ENCODE data around the gene GPR150.

Gene GPR150

DNA sequence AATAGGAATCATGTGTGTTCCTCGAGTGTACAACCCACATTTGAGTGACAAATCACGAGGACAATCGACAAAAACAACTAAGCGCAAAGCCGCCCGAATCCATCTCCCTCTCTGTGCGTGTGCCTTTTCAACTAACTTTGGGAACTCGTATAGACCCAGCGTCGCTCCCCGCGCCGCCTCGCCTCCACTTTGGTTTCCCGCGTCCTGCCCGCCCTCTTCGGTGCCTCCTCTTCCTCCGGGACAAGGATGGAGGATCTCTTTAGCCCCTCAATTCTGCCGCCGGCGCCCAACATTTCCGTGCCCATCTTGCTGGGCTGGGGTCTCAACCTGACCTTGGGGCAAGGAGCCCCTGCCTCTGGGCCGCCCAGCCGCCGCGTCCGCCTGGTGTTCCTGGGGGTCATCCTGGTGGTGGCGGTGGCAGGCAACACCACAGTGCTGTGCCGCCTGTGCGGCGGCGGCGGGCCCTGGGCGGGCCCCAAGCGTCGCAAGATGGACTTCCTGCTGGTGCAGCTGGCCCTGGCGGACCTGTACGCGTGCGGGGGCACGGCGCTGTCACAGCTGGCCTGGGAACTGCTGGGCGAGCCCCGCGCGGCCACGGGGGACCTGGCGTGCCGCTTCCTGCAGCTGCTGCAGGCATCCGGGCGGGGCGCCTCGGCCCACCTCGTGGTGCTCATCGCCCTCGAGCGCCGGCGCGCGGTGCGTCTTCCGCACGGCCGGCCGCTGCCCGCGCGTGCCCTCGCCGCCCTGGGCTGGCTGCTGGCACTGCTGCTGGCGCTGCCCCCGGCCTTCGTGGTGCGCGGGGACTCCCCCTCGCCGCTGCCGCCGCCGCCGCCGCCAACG lies at the start of gene GPR150:
Gene GPR150 (plus strand): TSS at position 58 of the 840 bp plus-strand sequence. CDS start 189 bp downstream, at position 247.
- no peak for DNase-seq (ENCODE audit: low read depth)

DNA sequence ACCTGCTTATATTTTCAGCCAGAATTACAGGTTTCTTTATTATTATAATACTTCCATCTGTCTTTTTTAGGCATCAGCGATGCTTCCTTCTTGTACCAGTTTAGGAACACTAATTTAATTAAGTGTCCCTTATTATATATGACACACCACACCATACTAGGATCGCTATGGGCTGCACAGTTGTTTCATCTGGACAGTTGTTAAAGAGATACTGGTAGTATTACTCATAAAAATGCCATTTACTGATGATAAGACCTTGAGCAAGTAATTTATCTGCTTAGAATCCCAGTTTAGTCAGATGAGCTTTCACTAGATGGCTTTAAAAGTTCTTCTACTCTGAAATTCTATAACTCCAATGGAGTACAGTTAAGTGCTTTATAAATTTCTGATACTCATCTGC lies 47.9 kb upstream of the GPR150 start:
- DNase-seq (ENCODE audit: low read depth) = no peak

DNA sequence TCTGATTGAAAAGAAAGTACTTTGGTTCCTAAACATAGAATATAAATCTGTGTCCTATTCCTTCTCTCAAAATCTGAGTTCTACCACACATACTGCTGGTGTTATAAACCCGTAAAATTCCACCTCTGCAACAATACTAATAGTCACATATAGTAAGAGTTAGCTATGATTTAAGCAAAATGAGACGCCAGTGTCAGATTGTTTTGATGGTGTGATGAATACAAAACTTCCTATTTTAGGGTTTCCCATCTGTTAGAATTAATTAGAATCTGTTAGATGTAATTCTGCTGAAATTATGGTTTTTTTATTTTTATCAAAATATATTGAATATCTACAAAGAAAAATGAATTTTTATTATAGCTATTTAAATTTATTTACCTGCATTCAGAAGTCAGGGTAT lies 38.3 kb upstream of the GPR150 start:
- DNase-seq (ENCODE audit: low read depth) = no peak

- no peak for DNase-seq (ENCODE audit: low read depth)
These were observed 35.9 kb upstream of the GPR150 start for GRCh38 chr5:95583992-95584391.

DNA sequence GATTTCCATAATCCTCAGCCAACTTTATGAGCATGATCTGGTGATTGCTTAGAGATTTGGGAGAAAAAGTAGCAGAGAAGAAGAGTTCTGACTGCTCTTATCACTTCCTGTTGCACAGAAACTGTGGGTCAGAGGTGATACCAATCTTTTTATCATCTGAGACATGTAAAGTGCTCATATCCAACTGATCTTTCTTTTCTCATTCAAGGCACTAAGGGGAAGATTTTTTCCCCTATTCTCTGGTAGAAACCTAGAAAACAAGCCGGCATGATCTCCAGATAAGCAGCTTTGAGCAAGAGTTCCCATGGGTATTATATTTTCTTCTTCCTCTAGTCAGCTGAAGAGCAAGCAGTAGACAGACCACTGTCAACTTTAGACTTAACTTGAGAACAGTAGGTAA lies 29.0 kb upstream of the GPR150 start:
- DNase-seq (ENCODE audit: low read depth) = no peak

- DNase-seq (ENCODE audit: low read depth) = peak; percentile 62
These were observed 28.4 kb upstream of the GPR150 start for GRCh38 chr5:95591490-95591901.

DNA sequence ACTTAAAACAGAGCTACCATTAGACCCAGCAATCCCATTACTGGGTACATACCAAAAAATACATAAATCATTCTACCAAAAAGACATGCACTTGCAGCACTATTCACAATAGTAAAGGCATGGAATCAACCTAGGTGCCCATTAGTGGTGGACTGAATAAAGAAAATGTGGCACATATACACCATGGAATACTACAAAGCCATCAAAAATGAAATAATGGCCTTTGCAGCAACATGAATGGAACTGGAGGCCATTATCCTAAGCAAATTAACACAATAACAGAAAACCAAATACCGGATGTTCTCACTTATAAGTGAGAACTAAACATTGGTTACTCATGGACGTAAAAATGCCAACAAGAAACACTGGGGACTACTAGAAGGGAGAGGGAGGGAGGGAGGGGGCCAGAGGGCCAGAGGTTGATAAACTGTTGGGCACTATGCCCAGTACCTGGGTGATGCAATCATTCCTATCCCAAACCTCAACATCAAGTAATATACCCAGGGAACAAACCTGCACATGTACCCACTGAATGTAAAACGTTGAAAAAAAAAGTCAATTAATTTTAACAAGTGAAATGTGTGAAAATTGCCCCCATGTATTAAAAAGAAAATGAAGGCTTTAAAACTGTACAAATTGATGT lies 24.5 kb upstream of the GPR150 start:
- DNase-seq (ENCODE audit: low read depth) = no peak

- DNase-seq (ENCODE audit: low read depth) = no peak
These were observed 20.6 kb upstream of the GPR150 start for GRCh38 chr5:95599252-95599651.

DNA sequence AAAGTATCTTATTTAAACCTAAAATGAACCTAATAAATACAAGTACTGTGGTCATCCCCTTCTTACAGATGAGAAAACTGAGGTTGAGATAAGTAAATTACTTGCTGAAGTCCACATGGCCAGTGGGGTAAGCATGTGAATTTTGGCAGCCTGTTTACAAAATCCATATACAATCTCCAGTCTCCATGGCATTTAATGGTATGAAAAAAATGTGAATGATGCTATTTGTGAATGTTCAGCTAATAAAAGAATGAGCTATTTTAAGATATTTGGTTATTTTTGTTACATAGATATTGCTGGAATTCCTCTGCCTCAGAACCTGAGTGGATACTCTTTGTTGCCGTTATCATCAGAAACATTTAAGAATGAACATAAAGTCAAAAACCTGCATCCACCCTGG lies 19.3 kb upstream of the GPR150 start:
- peak; percentile 32 for DNase-seq (ENCODE audit: low read depth)

DNA sequence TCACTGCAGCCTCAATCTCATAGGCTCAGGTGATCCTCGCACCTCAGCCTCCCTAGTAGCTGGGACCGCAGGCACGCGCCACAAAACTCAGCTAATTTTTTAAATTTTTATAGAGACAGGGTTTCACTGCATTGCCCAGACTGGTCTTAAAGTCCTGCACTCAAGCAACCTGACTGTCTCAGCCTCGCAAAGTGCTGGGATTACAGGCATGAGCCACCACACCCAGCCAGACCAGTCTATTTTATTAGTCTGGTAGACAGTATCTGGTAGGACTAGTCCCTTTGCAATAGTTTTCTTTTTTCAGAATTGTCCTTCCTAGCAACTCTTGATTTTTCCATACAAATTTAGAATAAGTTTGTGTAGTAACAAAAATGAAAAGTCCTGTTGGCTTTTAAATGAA lies 14.1 kb upstream of the GPR150 start:
- DNase-seq (ENCODE audit: low read depth) = no peak

GRCh38 chr5:95606419-95606818 lies 13.5 kb upstream of the GPR150 start:
- DNase-seq (ENCODE audit: low read depth) = no peak

DNA sequence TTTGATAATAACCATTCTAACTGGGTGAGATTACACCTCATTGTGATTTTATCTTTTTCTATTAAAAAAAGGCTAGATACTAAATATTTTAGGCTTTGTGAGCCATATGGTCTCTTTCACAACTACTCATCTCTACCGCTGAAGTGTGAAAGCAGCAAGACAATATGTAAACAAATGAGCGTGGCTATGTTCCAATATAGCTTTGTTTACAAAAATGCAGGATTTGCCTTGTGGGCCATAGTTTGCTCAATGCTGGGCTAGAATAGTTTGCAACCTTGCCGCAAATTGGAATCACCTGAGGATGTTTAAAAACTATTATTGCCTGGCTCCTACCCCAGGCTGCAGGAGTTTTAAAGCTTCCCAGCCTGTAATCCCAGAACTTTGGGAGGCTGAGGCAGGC lies 10.2 kb upstream of the GPR150 start:
- no peak for DNase-seq (ENCODE audit: low read depth)

GRCh38 chr5:95610546-95610945 lies 9.3 kb upstream of the GPR150 start:
- no peak for DNase-seq (ENCODE audit: low read depth)

GRCh38 chr5:95611396-95611795 lies 8.5 kb upstream of the GPR150 start:
- no peak for DNase-seq (ENCODE audit: low read depth)

- DNase-seq (ENCODE audit: low read depth) = no peak
These were observed 6.4 kb upstream of the GPR150 start for GRCh38 chr5:95613514-95613913.

DNA sequence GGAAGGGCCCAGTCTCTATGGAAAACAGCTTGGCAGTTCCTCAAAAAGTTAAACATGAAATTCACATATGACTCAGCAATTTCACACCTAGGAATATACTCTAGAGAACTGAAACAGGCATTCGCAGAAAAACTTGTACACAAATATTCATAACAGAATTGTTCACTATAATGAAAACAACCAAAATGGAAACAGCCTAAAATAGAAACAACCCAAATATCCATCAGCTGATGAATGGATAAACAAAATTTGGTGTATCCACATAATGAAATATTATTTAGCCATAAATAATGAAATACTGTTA lies 4.8 kb upstream of the GPR150 start:
- DNase-seq (ENCODE audit: low read depth) = no peak

DNA sequence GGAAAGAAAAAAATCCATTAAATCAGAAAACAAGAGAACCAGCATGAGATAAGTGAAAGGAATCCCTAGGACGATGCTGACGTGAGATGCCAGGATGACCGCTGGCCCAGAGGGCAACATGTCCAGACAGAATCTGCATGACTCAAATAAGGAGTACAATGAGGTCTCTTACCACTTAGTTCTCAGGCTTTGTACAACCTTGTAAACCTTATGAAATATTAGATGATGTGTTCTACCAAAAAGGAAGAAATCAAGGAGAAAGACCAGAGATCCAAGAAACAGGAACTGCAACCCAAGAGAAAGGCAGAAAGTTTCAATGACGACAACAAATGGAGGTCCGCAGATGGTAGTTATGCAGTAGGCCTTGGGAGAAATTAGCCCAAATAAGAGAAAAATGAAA lies 2.8 kb upstream of the GPR150 start:
- no peak for DNase-seq (ENCODE audit: low read depth)

DNA sequence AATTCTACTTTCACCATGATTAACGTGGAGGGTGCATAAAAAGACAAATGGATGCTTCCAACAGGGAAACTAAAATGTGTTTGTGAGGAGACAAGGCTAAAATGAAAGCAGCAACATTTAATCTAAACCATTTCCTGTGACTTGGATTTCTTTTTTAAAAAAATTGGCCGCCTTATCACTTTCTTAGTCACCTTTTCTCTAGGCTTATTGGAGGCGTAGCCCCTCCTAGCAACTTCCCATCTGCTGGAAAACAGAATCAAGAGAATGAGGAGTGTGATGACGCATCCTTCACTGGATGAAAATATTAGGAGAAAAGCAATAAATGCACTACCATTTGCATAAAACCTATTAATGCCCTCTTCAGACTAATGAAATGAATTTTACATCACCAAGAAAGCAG lies 791 bp upstream of the GPR150 start:
- DNase-seq (ENCODE audit: low read depth) = no peak

GRCh38 chr5:95619514-95620029 lies 315 bp upstream of the GPR150 start:
- no peak for DNase-seq (ENCODE audit: low read depth)

DNA sequence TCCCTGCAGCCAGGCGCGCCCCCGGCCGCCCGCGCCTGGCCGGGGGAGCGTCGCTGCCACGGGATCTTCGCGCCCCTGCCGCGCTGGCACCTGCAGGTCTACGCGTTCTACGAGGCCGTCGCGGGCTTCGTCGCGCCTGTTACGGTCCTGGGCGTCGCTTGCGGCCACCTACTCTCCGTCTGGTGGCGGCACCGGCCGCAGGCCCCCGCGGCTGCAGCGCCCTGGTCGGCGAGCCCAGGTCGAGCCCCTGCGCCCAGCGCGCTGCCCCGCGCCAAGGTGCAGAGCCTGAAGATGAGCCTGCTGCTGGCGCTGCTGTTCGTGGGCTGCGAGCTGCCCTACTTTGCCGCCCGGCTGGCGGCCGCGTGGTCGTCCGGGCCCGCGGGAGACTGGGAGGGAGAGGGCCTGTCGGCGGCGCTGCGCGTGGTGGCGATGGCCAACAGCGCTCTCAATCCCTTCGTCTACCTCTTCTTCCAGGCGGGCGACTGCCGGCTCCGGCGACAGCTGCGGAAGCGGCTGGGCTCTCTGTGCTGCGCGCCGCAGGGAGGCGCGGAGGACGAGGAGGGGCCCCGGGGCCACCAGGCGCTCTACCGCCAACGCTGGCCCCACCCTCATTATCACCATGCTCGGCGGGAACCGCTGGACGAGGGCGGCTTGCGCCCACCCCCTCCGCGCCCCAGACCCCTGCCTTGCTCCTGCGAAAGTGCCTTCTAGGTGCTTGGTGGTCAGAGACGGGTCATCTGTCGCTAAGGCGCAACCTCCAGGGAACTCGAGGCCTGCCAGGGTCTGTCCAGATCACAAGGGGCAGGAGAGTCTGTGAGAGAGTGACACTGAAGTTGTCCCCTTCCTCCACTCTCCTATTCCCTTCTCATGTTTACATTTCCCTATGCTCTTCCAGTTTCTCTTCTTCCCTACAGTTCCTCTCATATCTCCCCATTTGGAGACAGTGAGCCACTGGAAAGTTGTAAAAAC lies 1.3 kb downstream of the GPR150 start:
- no peak for DNase-seq (ENCODE audit: low read depth)

GRCh38 chr5:95621839-95622629 lies 2.1 kb downstream of the GPR150 start:
- no peak for DNase-seq (ENCODE audit: low read depth)

DNA sequence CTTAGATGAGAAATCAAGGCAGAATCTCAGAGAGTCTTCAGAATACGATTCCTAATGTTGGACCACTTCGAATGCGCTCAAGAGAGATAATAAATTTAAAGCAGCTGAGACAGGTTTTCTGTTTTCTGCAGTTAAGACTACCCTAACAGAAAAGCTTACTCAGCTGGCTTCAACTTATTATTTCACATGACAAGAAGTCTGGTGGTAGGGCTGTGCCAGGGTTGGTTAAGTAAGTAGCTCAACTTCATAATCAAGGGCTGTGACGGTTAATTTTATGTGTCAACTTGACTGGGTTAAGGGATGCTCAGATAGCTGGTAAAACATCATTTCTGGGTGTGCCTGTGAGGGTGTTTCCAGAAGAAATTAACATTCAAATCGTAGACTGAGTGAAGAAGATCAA lies 3.8 kb downstream of the GPR150 start:
- DNase-seq (ENCODE audit: low read depth) = no peak
